Pons (tissue), 1 donor: ENCODE measurements around the gene EFCAB13.

Source experiments
- DNase-seq: peaks from one replicate; pipeline ENCODE4 v3.0.0-alpha.2; 2016; ENCODE audit warnings: low spot score

EFCAB13 gene

GRCh38 chr17:47292206-47292605 is 31.5 kb upstream of the EFCAB13 start:
- DNase-seq, result no peak

DNA sequence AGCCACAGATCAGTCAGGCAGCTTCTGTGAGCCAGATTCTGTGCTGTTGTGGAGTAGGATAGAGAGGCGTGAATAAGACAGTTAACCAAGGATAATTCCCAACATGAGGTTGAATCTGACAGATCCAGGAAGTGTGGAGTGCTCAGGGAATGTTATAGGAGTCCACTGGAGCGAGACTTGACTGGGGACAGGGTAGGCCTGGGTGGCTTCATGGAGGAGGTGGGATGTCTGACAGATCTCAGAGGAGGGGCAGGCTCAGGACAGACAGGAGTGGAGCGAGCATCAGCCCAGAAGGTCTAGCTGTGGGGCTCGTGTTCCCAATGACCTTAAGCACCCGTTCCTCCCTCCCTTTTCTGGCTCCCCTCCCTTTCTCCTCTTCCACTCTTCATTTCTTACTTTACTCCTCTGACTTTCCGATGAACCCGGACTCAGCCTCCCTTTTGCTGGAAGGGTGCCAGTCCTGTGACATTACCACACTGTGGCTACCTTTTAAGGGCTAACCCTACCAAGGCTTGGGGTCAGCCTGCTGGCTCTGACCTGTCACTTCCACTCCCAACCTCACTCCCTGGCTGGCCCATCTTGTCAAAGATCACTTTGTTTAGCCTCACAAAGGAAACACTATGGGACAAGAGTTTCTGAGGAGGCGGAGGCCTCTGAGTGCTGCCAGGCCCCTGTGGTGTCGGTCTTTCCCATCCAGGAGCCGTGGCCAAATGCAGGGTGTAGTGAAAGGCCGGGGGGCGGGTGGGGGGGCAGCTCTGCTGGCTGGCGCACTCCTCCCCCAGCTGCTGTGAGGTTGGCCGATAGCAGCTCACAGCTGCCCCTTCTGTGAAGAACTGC is 28.5 kb upstream of the EFCAB13 start:
- DNase-seq, result peak; percentile 89

- DNase-seq, result peak; percentile 16
Observed at GRCh38 chr17:47295874-47296255, 27.9 kb upstream of the EFCAB13 start.

GRCh38 chr17:47297661-47298400 is 25.9 kb upstream of the EFCAB13 start:
- DNase-seq, result no peak

DNA sequence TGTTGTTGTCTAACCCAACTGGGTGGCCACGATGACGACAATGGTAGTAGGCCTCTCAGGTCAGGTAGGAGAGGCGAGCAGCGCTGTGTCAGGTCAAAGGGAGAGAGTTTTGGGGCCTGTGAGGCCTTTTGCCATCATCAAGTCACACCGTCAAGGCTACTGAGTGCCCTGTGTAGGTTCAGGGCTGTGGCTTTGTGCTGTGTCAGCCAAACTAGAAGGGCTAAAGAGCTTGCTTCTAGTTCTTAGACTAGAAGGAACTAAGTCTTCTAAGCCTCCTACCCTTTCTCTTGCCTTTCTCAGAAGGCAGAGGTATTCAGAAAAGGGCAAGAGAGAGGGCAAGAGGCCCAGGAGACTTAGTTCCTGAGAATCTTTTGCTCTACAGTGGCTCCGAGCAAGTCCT is 25.0 kb upstream of the EFCAB13 start:
- no peak for DNase-seq

- DNase-seq, result no peak
Observed at GRCh38 chr17:47299239-47299910, 24.4 kb upstream of the EFCAB13 start.

DNA sequence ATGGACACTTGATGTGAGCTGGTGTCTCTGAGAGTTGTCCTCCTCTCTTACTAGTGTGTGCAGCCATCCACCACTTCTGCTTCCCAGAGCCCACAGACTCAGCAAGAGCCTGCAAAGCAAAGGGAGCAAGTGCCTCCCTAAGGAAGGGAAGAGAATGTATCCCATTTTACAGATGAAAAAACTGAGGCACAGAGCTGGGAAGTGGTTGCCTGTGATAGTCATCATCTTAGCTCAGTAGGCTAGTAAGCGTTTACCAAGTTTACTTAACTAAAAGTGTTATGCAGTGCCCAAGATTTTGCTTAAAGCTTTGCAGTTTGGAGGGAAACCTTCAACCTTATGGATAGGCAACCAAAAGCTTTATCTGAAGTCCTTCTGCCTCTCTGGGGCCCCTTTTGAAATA is 23.0 kb upstream of the EFCAB13 start:
- no peak for DNase-seq

DNA sequence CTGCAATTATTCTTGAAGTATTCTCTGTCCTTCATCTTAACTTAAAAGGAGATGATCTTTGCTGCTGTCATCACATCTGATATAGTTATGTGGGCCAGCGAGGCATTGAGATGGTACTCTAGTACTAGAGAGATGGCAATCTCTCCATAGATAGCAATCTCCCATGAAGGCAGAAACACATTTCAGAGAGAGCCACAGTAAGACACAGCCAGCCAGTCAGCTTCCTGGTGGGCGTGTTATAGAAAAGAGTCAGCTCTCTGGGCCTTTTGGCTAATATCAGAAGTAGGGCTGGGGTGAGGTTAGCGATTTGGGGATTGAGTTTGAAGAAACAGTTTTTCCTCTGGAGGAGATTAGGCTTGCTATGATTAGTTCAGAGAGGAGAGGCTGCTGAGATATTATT is 22.6 kb upstream of the EFCAB13 start:
- no peak for DNase-seq

DNA sequence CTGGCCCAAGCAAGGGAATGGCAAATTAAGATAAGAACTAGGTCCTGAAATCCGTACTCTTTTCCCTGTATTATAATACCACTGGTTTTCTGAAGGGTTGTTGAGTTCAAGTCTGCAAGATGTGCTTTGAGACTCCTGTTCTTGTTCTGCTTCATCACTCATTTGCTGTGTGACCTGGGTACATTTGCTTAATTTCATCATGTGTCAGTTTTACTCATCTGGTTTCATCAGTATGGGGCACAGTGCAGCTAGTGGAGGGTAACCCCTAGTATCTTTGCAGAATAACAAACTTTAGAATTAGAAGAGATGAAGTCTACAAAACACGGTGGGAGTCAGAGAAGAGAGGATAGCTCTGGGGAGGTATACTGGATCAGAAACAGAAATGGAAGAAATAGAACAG is 21.9 kb upstream of the EFCAB13 start:
- no peak for DNase-seq

- DNase-seq, result no peak
Observed at GRCh38 chr17:47304186-47304585, 19.6 kb upstream of the EFCAB13 start.

DNA sequence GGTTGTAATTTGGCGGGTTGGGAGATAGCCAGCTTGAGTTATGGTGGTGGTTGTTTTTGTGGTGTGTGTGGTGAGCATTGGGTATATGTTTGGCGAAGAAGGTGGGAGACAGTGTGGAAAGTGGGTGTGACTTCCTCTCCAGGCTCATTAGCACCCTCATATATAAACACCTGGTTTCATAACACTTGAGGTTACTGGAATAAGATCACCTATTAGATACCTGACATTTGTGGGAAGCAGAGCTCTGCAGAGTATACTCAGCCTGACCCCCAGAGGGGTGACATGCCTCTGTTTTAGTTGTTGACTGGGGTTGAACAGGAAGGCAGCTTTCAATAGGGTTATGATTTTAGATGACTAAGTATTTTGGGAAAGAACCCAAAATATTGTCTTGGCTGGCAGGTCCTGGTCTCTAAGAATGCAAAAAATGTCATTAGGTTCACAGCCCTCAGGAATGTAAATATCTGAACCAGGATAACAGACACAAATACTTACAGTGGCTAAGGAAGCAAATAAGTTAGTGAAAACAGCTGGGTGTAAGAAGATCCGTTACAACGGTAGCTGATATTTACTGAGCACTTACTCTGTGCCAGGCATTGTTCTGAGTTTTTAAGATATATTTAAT is 18.3 kb upstream of the EFCAB13 start:
- DNase-seq, result no peak

GRCh38 chr17:47310186-47310733 is 13.5 kb upstream of the EFCAB13 start:
- no peak for DNase-seq

DNA sequence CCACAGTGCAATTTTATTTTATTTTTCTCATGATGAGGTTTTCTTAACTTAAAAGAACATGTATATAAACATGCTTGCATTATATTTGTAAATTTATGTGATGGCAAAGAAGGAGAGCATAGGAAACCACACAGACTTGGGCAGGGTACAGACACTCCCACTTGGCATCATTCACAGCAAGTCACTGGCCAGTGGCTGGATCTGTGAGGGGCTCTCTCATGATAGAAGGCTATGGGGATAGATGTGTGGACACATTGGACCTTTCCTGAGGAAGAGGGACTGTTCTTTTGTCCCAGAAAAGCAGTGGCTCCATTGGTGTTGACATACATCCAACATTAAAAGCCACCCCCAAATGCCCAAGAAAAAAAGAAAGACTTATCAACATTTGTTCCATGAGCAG is 12.3 kb upstream of the EFCAB13 start:
- DNase-seq, result no peak

GRCh38 chr17:47315451-47316266 is 8.1 kb upstream of the EFCAB13 start:
- DNase-seq, result peak; percentile 83

- no peak for DNase-seq
Observed at GRCh38 chr17:47316311-47316710, 7.4 kb upstream of the EFCAB13 start.

- no peak for DNase-seq
Observed at GRCh38 chr17:47317119-47317518, 6.6 kb upstream of the EFCAB13 start.

DNA sequence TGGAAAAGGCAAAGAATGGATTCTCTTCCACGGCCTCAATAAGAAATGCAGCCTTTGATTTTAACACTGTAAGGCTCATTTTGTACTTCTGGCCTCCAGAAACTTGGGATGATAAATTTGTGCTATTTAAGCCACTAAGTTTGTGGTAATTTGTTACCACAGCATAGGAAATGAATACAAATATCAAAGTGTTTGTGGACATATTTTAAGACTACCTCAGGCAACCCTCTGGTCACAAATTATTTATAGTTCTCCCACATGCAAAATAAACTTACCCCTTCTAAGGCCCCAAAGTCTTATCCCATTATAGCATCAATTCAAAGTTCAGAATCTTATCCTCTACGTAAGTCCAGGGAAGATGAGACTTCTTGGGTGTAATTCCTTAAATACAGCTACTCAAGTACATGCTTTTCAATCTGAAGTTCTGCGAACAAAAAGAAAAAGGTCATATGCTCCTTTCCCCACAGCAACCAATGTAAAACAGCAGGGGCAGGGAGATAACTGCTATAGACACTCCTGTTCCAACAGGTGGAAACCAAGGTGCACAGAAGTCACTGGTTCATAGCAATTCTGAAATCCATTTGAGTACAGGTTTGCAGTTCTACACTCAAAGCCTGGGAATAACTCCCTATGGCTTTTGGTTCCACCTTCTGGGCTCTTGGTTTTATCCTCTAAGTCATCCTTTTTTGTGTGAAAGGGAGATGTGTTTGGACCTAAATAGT is 5.4 kb upstream of the EFCAB13 start:
- no peak for DNase-seq

DNA sequence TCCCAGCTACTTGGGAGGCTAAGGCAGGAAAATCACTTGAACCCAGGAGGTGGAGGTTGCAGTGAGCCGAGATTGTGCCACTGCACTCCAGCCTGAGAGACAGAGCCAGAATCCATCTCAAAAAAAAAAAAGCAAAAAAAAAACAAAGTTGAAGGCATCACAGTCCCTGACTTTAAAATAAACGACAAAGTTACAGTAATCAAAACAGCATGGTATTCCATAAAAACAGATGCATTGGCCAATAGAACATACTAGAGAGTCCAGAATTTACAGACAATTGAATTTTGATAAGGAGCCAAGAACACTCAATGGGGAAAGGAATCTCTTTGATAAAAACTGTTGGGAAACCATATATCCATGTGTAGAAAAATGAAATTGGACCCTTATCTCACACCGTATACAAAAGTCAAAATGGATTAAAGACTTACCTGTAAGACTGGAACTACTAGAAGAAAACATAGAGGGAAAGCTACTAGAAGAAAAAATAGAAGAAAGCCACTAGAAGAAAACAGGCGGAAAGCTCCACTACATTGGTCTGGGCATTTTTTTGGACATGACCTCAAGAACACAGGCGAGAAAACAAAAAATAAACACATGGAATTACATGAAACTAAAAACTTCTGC is 2.8 kb upstream of the EFCAB13 start:
- no peak for DNase-seq

DNA sequence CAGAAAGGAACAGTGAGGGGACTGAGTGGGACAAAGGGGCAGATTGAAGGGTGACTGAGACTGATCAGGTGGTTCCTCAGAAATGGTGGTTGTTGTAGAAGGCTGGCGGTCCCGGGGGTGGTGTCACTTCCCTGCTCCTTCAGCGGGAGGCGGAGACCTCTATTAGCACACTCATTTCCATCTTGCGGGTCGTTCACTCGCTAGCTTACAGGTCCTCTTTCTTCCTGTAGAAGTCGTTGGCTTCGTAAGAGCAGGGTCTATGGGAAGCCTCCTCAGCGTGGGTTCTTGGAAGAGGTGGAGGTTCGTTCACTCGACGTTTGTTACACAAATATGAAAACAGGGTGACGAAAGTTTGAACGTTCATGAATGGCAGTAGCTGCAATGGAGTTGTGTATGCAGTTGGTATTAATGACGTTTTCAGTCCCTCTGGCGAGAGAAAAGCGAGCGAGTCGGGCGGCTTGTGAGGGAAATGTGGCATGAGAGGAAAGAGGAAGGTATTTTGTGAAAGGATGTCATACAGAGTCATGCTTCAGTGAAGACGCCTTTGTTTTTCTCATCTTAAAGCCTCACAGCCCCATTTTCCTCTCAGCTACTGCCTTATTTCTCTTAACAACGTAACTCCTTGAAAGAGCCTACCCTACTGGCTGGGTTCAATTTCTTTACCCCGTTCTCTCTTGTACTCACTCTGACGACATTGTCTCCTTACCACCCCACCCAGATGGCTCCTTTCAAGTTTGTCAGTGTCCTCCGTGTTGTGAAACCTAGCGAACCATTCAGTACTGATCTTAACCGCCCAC is 667 bp downstream of the EFCAB13 start:
- DNase-seq, result peak; percentile 24
